Prostate gland (tissue), 2 donors: ENCODE data around the gene STARD10.

Experiments
- POLR2A ChIP-seq: fragments of 450-650 bp; IDR thresholded peaks from one replicate; pipeline ENCODE4 v1.6.1; 2016; ENCODE audit warnings: antibody characterized with exemption, mild to moderate bottlenecking
- POLR2AphosphoS5 ChIP-seq: sonication (generic); formaldehyde crosslinking; IDR thresholded peaks from one replicate; pipeline ENCODE4 v1.6.1; 2017; ENCODE audit warnings: antibody characterized with exemption
- TF ChIP-seq, protein P1 (sequence below), 4 experiments: fragments of 200-600 bp in 2 of 4; fragments of 450-650 bp in 2 of 4; sonication (generic) in 2 of 4; IDR thresholded peaks; 1 replicate in 3 of 4; 2 replicates in 1 of 4; pipeline ENCODE4 v1.5.1; 2016 to 2019; ENCODE audit warnings: antibody characterized with exemption in 4 of 4, mild to moderate bottlenecking in 2 of 4, moderate library complexity in 2 of 4

DNA sequence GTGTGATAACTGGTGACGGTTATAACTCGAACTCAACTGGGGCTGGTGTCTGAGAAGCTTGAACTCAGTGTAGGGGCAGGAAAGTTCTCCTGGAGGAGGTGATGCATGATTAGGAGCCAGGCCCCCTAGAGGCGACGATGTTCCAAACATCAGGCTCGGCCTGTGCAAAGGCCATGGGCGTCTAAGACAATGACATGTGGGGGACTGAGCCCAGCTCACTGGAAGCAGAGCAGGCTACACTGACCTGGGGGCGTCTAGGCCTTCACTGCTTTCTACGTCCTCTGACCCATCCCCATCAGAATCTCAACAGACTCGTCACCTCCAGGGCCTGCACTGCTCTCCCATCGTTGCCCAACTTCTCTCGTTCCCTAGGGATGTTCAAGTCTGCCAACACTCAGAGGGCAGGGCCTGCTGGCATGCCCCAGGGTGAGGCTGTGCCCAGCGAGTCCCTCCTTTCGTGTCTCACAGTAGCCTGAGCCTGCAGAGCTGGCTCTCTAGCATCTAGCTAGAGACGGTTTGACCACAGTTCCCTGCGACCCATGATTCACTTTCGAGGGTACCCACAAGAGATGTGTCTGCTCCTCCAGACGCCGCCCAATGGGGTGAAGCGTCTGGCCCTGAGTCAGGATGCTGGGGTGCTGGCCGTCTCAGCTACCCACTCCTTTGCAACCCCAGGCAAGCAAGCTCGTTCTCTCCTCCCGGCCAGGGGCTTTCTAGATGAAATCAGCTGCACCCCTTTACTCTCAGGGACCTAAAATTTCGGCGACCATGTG is 19.3 kb upstream of the STARD10 start:
- TF ChIP-seq, protein P1, sequence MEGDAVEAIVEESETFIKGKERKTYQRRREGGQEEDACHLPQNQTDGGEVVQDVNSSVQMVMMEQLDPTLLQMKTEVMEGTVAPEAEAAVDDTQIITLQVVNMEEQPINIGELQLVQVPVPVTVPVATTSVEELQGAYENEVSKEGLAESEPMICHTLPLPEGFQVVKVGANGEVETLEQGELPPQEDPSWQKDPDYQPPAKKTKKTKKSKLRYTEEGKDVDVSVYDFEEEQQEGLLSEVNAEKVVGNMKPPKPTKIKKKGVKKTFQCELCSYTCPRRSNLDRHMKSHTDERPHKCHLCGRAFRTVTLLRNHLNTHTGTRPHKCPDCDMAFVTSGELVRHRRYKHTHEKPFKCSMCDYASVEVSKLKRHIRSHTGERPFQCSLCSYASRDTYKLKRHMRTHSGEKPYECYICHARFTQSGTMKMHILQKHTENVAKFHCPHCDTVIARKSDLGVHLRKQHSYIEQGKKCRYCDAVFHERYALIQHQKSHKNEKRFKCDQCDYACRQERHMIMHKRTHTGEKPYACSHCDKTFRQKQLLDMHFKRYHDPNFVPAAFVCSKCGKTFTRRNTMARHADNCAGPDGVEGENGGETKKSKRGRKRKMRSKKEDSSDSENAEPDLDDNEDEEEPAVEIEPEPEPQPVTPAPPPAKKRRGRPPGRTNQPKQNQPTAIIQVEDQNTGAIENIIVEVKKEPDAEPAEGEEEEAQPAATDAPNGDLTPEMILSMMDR (IDR thresholded peaks at IDR 0.05) = peak in 2 of 4 experiments; percentile 46 to 54
- TF ChIP-seq POLR2A (no peak), POLR2AphosphoS5 (no peak)
